ENCODE measurements around the gene BRINP3. TPM values are rescaled to one million over a fixed set of nuclear protein-coding genes. Genes with fewer than 3 reads are reported as not detected.
"Not testable (repeated sequence)": the region's sequence is repeated elsewhere in the genome, so short reads cannot be mapped to it uniquely, and the experiment has no call there.

The BRINP3 gene
- total RNA-seq, 6 donors from 2014 or later: 0.17 to 1.6 (median 1.1) TPM; not detected in 2

GRCh38 chr1:190138702-190139101 is 339.0 kb downstream of the BRINP3 start:
- ATAC-seq (ENCODE audit: low FRiP score in 2 of 2): no peak
- Histone ChIP-seq H3K36me3 (no peaks in the 10 kb centered on the region), H3K9me3 (no peaks in the 10 kb centered on the region), H3K4me1 (no peaks in the 10 kb centered on the region), H3K27ac (no peak overlapping the region), H3K27me3 (no peaks in the 10 kb centered on the region), H3K4me3 (no peak overlapping the region)
- 89 to 100% methylated on average over 1 of the region's 1 CpG for WGBS, 2 donors
- DNase-seq: no peak
- TF ChIP-seq POLR2A (IDR thresholded peaks at IDR 0.05): no peak
- TF ChIP-seq POLR2AphosphoS5 (IDR thresholded peaks at IDR 0.05): no peak
- TF ChIP-seq, protein P1, sequence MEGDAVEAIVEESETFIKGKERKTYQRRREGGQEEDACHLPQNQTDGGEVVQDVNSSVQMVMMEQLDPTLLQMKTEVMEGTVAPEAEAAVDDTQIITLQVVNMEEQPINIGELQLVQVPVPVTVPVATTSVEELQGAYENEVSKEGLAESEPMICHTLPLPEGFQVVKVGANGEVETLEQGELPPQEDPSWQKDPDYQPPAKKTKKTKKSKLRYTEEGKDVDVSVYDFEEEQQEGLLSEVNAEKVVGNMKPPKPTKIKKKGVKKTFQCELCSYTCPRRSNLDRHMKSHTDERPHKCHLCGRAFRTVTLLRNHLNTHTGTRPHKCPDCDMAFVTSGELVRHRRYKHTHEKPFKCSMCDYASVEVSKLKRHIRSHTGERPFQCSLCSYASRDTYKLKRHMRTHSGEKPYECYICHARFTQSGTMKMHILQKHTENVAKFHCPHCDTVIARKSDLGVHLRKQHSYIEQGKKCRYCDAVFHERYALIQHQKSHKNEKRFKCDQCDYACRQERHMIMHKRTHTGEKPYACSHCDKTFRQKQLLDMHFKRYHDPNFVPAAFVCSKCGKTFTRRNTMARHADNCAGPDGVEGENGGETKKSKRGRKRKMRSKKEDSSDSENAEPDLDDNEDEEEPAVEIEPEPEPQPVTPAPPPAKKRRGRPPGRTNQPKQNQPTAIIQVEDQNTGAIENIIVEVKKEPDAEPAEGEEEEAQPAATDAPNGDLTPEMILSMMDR (IDR thresholded peaks at IDR 0.05): no peak
- no peak for TF ChIP-seq EP300 (IDR thresholded peaks at IDR 0.05)

DNA sequence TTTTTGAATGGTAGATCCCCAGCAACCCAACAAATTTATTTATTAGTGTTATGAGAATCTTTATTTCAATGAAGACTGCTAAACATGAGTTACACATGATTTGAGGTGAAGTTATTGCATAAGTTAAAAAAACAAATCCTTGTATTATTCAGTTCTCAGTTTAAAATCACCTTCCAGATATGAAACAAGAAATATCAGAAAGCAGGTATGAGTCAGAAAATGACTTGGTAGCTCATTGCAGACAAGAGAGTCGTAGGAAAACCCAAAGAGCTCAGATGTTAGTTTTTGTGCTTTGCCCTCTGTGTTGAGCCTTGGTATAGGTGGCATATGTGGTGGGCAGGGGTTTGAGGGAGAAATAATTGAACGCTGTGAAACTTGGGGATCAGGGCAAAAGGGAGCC is 339.4 kb downstream of the BRINP3 start:
- no peaks in the 10 kb centered on the region for H3K27me3 ChIP-seq
- no peak overlapping the region for H3K4me3 ChIP-seq
- 63 to 94% methylated on average over 2 of the region's 2 CpGs for WGBS, 2 donors
- no peaks in the 10 kb centered on the region for H3K4me1 ChIP-seq
- ATAC-seq (ENCODE audit: low FRiP score in 2 of 2) (no peak), DNase-seq (no peak)
- no peak overlapping the region for H3K27ac ChIP-seq
- no peaks in the 10 kb centered on the region for H3K36me3 ChIP-seq
- no peak for TF ChIP-seq POLR2AphosphoS5 (IDR thresholded peaks at IDR 0.05)
- TF ChIP-seq POLR2A (IDR thresholded peaks at IDR 0.05): no peak
- TF ChIP-seq EP300 (IDR thresholded peaks at IDR 0.05): no peak
- no peaks in the 10 kb centered on the region for H3K9me3 ChIP-seq

DNA sequence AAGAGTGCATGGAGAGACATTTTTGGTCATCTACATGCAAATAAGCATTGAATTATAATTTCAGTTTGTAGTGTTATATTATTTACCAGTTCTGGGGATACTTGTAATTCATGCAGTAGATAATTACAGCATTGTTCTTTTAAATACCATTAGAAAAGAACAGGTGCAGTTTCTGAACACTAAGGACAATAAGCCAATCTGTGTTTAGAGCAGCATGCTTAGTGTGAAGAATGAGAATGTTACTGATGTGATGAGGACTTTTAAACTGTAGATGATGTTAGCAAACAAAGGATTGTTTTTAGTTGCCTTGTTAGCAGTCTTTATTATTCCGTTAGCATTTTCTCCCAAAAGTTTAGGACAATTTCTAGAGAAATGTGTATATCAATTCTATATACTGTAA is 348.3 kb downstream of the BRINP3 start:
- Histone ChIP-seq H3K9me3 (no peaks in the 10 kb centered on the region), H3K36me3 (no peaks in the 10 kb centered on the region), H3K27ac (no peak overlapping the region), H3K27me3 (no peaks in the 10 kb centered on the region), H3K4me1 (no peaks in the 10 kb centered on the region), H3K4me3 (no peak overlapping the region)
- WGBS, 2 donors: 71 to 74% methylated on average over 1 of the region's 1 CpG
- TF ChIP-seq POLR2AphosphoS5 (IDR thresholded peaks at IDR 0.05): no peak
- ATAC-seq (ENCODE audit: low FRiP score in 2 of 2) (no peak), DNase-seq (no peak)

GRCh38 chr1:190126728-190127127 is 350.9 kb downstream of the BRINP3 start:
- DNase-seq: no peak
- Histone ChIP-seq H3K27ac (no peak overlapping the region), H3K4me1 (no peaks in the 10 kb centered on the region), H3K9me3 (no peaks in the 10 kb centered on the region), H3K36me3 (no peaks in the 10 kb centered on the region), H3K4me3 (no peak overlapping the region), H3K27me3 (no peaks in the 10 kb centered on the region)
- TF ChIP-seq POLR2AphosphoS5 (IDR thresholded peaks at IDR 0.05): no peak
- TF ChIP-seq, protein P1 (IDR thresholded peaks at IDR 0.05): no peak
- TF ChIP-seq POLR2A (IDR thresholded peaks at IDR 0.05): no peak
- TF ChIP-seq EP300 (IDR thresholded peaks at IDR 0.05): no peak
- 76 to 81% methylated on average over 2 of the region's 2 CpGs for WGBS, 2 donors
- ATAC-seq (ENCODE audit: low FRiP score in 2 of 2): no peak

DNA sequence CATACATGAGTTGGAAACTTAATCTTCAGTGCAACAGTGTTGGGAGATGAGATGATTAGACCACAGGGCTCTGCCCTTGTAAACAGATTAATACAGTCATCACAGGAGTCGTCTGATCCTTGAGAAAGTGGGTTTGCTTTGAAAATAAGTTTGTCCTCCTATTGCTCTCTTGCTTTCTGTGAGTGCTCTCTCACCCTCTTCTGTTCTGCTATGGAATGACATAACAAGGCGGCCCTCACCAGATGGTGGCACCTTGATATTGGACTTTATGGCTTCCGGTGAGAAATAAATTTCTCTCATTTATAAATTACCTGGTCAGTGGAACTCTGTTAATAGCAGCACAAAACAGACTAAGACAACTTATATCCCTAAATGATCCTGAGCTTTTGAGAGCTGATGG is 353.6 kb downstream of the BRINP3 start:
- Histone ChIP-seq H3K27ac (no peak overlapping the region), H3K27me3 (no peaks in the 10 kb centered on the region), H3K4me1 (no peaks in the 10 kb centered on the region), H3K4me3 (no peak overlapping the region), H3K36me3 (no peaks in the 10 kb centered on the region), H3K9me3 (no peaks in the 10 kb centered on the region)
- DNase-seq (no peak), ATAC-seq (ENCODE audit: low FRiP score in 2 of 2) (no peak)
- TF ChIP-seq POLR2AphosphoS5 (IDR thresholded peaks at IDR 0.05) (no peak), POLR2A (IDR thresholded peaks at IDR 0.05) (no peak), EP300 (IDR thresholded peaks at IDR 0.05) (no peak)
- TF ChIP-seq, protein P1 (IDR thresholded peaks at IDR 0.05): no peak
- WGBS, 2 donors: 64 to 74% methylated on average over 3 of the region's 3 CpGs

GRCh38 chr1:190120564-190120963 is 357.1 kb downstream of the BRINP3 start:
- H3K36me3 ChIP-seq; H3K4me1 ChIP-seq; H3K27ac ChIP-seq; ATAC-seq (ENCODE audit: low FRiP score in 2 of 2); H3K27me3 ChIP-seq; H3K4me3 ChIP-seq; DNase-seq; H3K9me3 ChIP-seq: not testable (repeated sequence)
- WGBS, 2 donors: 91% methylated on average over 11 of the region's 11 CpGs

Measured in upper lobe of left lung (tissue), 6 donors.